Mucosa of descending colon (tissue), 3 donors: ENCODE measurements around the gene FOXP3. TPM values are rescaled to one million over a fixed set of nuclear protein-coding genes. Genes with fewer than 3 reads are reported as not detected.

Source experiments
- ATAC-seq: fragments of 200-7000 bp; cut with Tn5 transposase; one replicate; pipeline ENCODE4 v1.9.1; 2020; ENCODE audit warnings: mild to moderate bottlenecking, moderate library complexity
- DNase-seq, 3 donors: peaks; one replicate each; pipeline ENCODE4 v3.0.0-alpha.2; 2020
- H3K36me3 ChIP-seq: fragments of 200-600 bp; one replicate; pipeline ENCODE4 v1.8.0; 2021; ENCODE audit warnings: low read depth, mild to moderate bottlenecking
- H3K4me1 ChIP-seq: fragments of 200-600 bp; one replicate; pipeline ENCODE4 v1.8.0; 2021; ENCODE audit warnings: low read depth, mild to moderate bottlenecking
- H3K4me3 ChIP-seq: fragments of 200-600 bp; one replicate; pipeline ENCODE4 v1.8.0; 2021; ENCODE audit warnings: mild to moderate bottlenecking
- H3K9me3 ChIP-seq: fragments of 200-600 bp; one replicate; pipeline ENCODE4 v1.8.0; 2021; ENCODE audit warnings: mild to moderate bottlenecking
- intact Hi-C, 2 donors: fragments of 100-400 bp; cut with DNase I in 1 of 2; cut with micrococcal nuclease in 1 of 2; formaldehyde crosslinking; loops; one replicate each; pipeline versions ENCODE4 v1.11.0 to v1.11.1; 2022; cut with DNase I, micrococcal nuclease
- total RNA-seq, 3 donors: library from RNA; stranded (reverse); fragmentation: NEBNext Ultra II Directional in 2 of 3; extraction: Animal tissue kit (Norgen Biotek cat#: 25700) in 2 of 3; gene quantifications; one replicate each; pipeline versions ENCODE4 v1.2.1 to v1.2.4, GENCODE V29; 2021 to 2023
- TF ChIP-seq, protein P1 (sequence below): fragments of 200-600 bp; IDR thresholded peaks from one replicate; pipeline ENCODE4 v1.8.0; 2022; ENCODE audit warnings: antibody characterized with exemption, mild to moderate bottlenecking
- donor health status: DM: no; HTN: no; CAD: no; lungs with moderate emphysema.
- donor health status: DM: no; HTN: no; CAD: no.
- donor health status: DM: no; HTN: yes; CAD: no.

Gene FOXP3
- total RNA-seq, 3 donors from 2014 or later = 0.72 TPM; not detected in 2

DNA sequence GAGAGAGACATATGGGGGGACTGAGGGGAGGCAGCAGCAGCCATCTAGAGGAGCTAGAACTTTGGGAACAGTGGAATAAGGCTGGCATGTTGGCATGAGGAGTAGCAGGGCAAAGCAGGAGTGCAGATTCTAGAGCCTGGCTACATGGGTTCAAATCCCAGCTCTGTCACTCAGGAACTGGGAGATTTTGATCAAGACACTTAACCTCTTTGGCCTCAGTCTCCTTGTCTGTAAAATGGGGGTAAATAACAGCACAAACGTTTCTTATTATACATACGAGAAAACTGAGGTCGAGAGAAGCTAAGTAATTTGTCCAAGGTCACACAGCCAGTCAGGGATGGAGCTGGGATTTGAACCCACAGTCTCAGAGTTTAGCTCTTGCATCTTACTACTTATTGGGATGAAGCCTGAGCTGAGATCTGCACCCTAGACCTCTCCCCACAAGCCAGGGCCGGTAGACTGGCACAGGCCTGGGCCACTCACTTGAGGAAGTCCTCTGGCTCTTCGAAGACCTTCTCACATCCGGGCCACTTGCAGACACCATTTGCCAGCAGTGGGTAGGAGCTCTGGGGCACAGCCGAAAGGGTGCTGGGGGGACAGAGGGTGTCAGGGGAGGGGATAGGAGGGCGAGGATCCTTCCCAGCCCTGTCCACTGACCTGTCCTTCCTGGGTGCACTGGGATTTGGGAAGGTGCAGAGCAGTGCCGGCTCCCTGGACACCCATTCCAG is 8.1 kb downstream of the FOXP3 start:
- Histone ChIP-seq H3K4me1 (no peaks in the 10 kb centered on the region), H3K36me3 (no peaks in the 10 kb centered on the region), H3K4me3 (no peak overlapping the region), H3K9me3 (no peaks in the 10 kb centered on the region)
- intact Hi-C loops = no loop called here
- ATAC-seq (no peak), DNase-seq (no peak)
- TF ChIP-seq, protein P1, sequence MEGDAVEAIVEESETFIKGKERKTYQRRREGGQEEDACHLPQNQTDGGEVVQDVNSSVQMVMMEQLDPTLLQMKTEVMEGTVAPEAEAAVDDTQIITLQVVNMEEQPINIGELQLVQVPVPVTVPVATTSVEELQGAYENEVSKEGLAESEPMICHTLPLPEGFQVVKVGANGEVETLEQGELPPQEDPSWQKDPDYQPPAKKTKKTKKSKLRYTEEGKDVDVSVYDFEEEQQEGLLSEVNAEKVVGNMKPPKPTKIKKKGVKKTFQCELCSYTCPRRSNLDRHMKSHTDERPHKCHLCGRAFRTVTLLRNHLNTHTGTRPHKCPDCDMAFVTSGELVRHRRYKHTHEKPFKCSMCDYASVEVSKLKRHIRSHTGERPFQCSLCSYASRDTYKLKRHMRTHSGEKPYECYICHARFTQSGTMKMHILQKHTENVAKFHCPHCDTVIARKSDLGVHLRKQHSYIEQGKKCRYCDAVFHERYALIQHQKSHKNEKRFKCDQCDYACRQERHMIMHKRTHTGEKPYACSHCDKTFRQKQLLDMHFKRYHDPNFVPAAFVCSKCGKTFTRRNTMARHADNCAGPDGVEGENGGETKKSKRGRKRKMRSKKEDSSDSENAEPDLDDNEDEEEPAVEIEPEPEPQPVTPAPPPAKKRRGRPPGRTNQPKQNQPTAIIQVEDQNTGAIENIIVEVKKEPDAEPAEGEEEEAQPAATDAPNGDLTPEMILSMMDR = no peak

DNA sequence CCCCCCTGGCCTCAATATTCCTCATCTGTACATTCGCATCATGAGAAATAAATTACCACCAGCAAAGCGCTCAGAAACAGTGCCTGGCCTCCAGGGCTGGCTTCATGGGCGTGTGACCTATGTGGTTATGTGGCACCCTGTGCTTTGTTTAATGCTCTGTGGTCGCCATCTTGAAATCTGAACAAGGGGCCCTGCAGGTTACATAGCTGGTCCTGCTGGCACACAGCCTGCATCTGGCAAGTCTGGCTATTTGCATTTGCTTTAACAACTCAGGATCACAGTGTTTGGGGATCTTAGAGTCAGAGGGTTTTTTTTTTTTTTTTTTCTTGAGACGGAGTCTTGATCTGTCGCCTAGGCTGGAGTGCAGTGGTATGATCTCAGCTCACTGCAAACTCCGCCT is 9.9 kb downstream of the FOXP3 start:
- DNase-seq (no peak), ATAC-seq (no peak)
- intact Hi-C loops = no loop called here
- no peaks in the 10 kb centered on the region for H3K36me3 ChIP-seq
- H3K4me1 ChIP-seq = no peaks in the 10 kb centered on the region
- no peaks in the 10 kb centered on the region for H3K9me3 ChIP-seq
- TF ChIP-seq, protein P1 = no peak
- H3K4me3 ChIP-seq = no peak overlapping the region

DNA sequence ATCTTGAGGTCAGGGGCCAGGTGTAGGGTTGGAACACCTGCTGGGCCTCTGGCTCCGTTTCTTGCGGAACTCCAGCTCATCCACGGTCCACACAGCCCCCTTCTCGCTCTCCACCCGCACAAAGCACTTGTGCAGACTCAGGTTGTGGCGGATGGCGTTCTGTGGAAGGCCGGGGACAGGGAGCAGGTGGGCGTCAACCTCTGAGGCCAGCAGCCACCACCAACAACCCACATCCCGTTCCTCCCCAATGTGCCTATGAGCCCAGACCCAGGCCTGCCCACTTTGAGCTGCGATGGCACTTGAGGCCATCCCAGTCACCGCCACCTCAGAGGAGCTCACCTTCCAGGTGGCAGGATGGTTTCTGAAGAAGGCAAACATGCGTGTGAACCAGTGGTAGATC is 13.2 kb downstream of the FOXP3 start:
- ATAC-seq (no peak), DNase-seq (no peak)
- intact Hi-C loops = no loop called here
- no peaks in the 10 kb centered on the region for H3K36me3 ChIP-seq
- H3K4me1 ChIP-seq = no peaks in the 10 kb centered on the region
- no peaks in the 10 kb centered on the region for H3K9me3 ChIP-seq
- no peak overlapping the region for H3K4me3 ChIP-seq
- TF ChIP-seq, protein P1 = no peak

DNA sequence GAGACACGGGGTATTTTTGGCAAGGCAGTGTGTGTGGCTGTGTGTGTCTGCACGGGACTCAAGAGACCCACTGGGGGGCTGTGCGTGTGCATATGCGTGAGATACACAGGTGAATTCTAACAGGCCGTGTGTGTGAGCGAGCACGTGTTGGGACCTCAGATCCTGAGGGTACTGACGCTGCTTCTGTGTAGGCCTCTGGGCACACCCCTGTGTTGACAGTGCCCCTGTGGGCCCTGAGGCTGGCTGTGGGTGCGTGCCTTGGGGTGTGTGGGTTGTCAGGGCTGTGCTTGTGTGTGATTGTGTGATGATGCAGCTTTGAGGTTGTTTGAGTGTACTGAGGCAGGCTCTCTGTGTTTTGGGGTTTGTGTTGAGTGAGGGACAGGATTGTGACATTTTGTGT is 13.9 kb downstream of the FOXP3 start:
- no peaks in the 10 kb centered on the region for H3K9me3 ChIP-seq
- TF ChIP-seq, protein P1 = no peak
- intact Hi-C loops = no loop called here
- H3K4me1 ChIP-seq = no peaks in the 10 kb centered on the region
- H3K36me3 ChIP-seq = no peaks in the 10 kb centered on the region
- no peak for ATAC-seq
- H3K4me3 ChIP-seq = no peak overlapping the region
- DNase-seq = no peak

DNA sequence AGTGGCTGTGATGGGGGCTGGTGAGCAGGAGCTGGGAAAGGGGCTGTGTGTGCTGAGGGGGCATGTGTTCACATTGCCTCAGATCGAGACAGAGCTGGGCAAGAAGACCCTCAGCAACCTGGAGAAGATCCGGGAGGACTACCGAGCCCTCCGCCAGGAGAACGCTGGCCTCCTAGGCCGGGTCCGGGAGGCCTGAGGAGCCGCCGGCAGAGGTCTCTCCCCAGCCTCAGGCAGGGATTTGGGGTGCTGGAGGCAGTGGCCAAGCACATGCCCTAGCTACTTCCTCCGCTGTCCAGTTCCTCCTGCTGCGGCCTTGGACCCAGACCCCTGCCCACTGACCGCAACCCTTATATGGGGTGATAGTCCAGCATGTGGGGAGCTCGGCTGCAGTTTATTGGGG is 14.4 kb downstream of the FOXP3 start:
- ATAC-seq (no peak), DNase-seq (no peak)
- Histone ChIP-seq H3K36me3 (no peaks in the 10 kb centered on the region), H3K4me3 (no peak overlapping the region), H3K4me1 (no peaks in the 10 kb centered on the region), H3K9me3 (no peaks in the 10 kb centered on the region)
- TF ChIP-seq, protein P1 = no peak
- intact Hi-C loops = no loop called here

GRCh38 chrX:49249616-49250015 is 14.9 kb downstream of the FOXP3 start:
- ATAC-seq = no peak
- intact Hi-C loops = no loop called here

More at GRCh38 chrX:49249616-49250015, 14.9 kb downstream of the FOXP3 start:
- Histone ChIP-seq H3K9me3 (no peaks in the 10 kb centered on the region), H3K4me3 (no peak overlapping the region), H3K36me3 (no peaks in the 10 kb centered on the region), H3K4me1 (no peaks in the 10 kb centered on the region)
- TF ChIP-seq, protein P1 = no peak
- no peak for DNase-seq
